Gastroesophageal sphincter (tissue), 3 donors: ENCODE data around the gene CNKSR3.

ENCODE experiments used
- EP300 ChIP-seq: sonication (generic); formaldehyde crosslinking; IDR thresholded peaks from one replicate; pipeline ENCODE4 v1.6.1; 2017; ENCODE audit warnings: antibody characterized with exemption, mild to moderate bottlenecking
- POLR2A ChIP-seq, 2 donors: fragments of 450-650 bp; IDR thresholded peaks; one replicate each; pipeline ENCODE4 v1.6.1; 2017; ENCODE audit warnings: antibody characterized with exemption in 2 of 2, mild to moderate bottlenecking in 2 of 2, moderate library complexity in 1 of 2
- POLR2AphosphoS5 ChIP-seq: sonication (generic); formaldehyde crosslinking; IDR thresholded peaks from one replicate; pipeline ENCODE4 v1.6.1; 2017; ENCODE audit warnings: antibody characterized with exemption
- TF ChIP-seq, protein P1 (sequence below), 4 experiments: fragments of 200-600 bp in 2 of 4; fragments of 450-650 bp in 2 of 4; sonication (generic) in 1 of 4; IDR thresholded peaks; one replicate each; pipeline ENCODE4 v1.5.1; 2017 to 2019; ENCODE audit warnings: antibody characterized with exemption in 4 of 4, mild to moderate bottlenecking in 2 of 4, moderate library complexity in 2 of 4

DNA sequence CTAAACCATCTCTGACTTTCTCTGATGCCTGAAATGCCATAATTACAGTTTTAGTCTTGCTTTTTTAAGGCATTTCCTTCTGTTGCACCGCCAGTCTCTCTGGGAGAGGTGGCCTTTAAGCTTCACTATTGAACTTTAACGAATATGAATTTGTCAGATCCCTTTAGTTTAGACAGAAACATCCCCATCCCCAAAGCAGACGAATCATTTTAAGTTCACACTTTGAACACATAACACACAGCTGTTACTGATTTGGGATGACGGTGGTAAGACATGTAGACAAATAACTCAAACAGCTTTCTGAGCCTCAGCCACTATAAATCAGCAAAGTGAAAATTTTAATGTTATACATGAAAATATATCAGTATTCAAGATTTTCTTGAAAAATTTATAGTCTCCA lies 146.7 kb downstream of the CNKSR3 start:
- TF ChIP-seq, protein P1, sequence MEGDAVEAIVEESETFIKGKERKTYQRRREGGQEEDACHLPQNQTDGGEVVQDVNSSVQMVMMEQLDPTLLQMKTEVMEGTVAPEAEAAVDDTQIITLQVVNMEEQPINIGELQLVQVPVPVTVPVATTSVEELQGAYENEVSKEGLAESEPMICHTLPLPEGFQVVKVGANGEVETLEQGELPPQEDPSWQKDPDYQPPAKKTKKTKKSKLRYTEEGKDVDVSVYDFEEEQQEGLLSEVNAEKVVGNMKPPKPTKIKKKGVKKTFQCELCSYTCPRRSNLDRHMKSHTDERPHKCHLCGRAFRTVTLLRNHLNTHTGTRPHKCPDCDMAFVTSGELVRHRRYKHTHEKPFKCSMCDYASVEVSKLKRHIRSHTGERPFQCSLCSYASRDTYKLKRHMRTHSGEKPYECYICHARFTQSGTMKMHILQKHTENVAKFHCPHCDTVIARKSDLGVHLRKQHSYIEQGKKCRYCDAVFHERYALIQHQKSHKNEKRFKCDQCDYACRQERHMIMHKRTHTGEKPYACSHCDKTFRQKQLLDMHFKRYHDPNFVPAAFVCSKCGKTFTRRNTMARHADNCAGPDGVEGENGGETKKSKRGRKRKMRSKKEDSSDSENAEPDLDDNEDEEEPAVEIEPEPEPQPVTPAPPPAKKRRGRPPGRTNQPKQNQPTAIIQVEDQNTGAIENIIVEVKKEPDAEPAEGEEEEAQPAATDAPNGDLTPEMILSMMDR (IDR thresholded peaks at IDR 0.05): no peak
- TF ChIP-seq POLR2A (IDR thresholded peaks at IDR 0.05) (no peak), EP300 (no peak), POLR2AphosphoS5 (no peak)
